ENCODE measurements around the gene SERBP1.
"Not testable (repeated sequence)": the region's sequence is repeated elsewhere in the genome, so short reads cannot be mapped to it uniquely, and the experiment has no call there.

The SERBP1 gene

DNA sequence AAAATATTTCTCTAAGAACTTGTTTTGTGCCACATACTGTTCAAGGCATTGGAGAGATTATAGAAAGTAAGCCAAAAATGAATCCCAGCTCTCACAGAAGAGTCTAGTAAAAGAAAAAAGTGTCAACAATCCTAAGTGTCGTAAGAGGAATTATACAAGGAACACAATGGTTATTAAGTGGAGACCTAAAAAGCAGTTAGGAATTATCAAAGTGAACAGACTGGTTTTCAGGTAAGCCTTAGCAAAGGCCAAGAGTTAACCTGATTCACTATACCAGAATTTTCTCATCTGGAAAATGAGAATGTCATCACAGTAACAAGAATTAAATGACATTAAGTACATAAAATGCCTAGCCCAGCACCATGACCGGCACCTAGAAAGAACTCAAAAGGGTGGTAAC lies 15.6 kb downstream of the SERBP1 start:
- no peak for DNase-seq (ENCODE audit: low read depth)
- TF ChIP-seq, protein P1, sequence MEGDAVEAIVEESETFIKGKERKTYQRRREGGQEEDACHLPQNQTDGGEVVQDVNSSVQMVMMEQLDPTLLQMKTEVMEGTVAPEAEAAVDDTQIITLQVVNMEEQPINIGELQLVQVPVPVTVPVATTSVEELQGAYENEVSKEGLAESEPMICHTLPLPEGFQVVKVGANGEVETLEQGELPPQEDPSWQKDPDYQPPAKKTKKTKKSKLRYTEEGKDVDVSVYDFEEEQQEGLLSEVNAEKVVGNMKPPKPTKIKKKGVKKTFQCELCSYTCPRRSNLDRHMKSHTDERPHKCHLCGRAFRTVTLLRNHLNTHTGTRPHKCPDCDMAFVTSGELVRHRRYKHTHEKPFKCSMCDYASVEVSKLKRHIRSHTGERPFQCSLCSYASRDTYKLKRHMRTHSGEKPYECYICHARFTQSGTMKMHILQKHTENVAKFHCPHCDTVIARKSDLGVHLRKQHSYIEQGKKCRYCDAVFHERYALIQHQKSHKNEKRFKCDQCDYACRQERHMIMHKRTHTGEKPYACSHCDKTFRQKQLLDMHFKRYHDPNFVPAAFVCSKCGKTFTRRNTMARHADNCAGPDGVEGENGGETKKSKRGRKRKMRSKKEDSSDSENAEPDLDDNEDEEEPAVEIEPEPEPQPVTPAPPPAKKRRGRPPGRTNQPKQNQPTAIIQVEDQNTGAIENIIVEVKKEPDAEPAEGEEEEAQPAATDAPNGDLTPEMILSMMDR (IDR thresholded peaks at IDR 0.05; ENCODE audit: low read depth, low read length, missing control alignments), result no peak
- no peak overlapping the region for H3K4me3 ChIP-seq (ENCODE audit: low read depth, low read length)

DNA sequence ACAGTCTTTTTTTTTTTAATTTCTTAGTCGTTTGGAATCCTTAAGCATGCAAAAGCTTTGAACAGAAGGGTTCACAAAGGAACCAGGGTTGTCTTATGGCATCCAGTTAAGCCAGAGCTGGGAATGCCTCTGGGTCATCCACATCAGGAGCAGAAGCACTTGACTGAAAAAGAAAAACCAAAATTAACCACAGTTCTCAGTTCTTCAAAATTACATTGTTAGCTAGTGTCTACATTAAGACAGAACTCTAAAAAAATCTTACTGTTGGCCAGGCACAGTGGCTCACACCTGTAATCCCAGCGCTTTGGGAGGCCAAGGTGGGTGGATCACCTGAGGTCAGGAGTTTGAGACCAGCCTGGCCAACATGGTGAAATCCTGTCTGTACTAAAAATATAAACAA lies 17.1 kb downstream of the SERBP1 start:
- not testable (repeated sequence) for DNase-seq (ENCODE audit: low read depth); H3K4me3 ChIP-seq (ENCODE audit: low read depth, low read length)

DNA sequence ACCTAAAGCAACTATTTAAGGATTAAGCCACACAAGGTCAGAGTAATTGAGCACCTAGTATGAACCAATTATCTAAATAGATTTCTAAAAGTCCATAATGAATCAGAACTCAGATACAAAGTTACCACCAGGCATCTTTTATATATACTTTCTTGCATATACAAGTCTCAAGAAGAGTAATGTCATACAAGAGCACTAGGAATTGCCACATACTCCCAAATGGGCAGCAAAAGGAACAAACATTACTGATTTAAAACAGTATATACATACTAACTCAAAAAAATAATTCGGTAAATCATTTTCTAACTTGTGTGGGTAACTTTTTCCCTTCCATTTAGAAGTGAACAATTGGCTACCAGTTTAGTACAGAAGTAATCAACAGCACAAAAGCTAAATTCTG lies 22.1 kb downstream of the SERBP1 start:
- no peak for DNase-seq (ENCODE audit: low read depth)
- H3K4me3 ChIP-seq (ENCODE audit: low read depth, low read length), result no peak overlapping the region
- TF ChIP-seq, protein P1 (IDR thresholded peaks at IDR 0.05; ENCODE audit: low read depth, low read length, missing control alignments), result no peak

DNA sequence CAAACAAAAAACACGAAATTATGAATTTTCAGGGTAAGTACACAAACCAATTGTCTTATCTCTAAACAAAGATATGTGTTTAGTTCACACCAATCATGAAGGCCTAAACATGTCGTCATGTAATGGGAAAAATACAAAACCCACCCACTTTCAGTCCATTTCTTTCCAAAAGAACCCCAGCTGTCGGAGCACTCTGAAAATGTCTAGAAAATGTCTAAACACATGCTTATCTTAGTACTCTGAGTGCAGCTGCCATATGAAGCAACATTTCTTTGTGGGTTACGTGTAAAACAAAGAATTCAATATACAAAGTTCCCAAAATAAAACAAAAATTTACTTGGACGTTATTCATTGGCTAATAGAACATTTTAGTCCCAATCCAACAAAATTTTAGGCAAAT lies 22.7 kb downstream of the SERBP1 start:
- no peak overlapping the region for H3K4me3 ChIP-seq (ENCODE audit: low read depth, low read length)
- DNase-seq (ENCODE audit: low read depth), result no peak
- TF ChIP-seq, protein P1 (IDR thresholded peaks at IDR 0.05; ENCODE audit: low read depth, low read length, missing control alignments), result no peak

DNA sequence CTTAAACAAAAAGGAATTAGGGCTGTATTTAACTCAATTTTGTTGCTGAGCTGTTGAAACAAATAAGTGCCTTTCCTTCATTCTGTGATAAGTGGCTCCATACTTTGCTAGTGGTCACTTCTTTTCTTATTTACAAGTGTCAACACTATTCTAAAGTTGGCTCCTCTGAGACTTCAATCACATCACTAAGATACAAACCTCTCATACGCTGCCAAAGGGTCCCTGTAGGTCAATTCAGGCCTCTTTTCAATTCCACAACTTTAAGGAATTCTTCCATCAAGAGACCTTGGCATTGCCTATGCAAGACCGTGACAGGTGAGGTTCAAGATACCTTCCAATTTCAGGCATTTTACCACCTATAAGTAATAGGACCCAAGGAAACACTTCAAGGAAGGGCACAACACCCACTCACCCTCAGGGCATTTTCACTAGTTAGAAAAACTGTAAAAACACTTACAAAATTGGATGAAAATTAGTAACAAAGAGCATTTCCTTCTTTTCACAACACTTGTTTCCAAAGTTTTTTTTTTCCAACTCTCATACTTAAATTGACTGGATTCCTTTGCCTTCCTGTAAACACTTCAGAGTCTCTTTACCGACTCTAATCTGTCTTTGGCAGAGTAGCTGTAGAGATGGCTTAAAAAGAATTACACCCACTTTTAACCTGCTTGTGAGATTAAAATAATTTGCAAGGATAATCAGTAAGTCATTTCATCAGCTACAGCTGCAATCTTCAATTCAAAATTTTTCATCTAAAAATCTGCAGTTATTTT lies 24.5 kb downstream of the SERBP1 start:
- no peak for DNase-seq (ENCODE audit: low read depth)
- TF ChIP-seq, protein P1 (IDR thresholded peaks at IDR 0.05; ENCODE audit: low read depth, low read length, missing control alignments), result no peak
- no peak overlapping the region for H3K4me3 ChIP-seq (ENCODE audit: low read depth, low read length)

DNA sequence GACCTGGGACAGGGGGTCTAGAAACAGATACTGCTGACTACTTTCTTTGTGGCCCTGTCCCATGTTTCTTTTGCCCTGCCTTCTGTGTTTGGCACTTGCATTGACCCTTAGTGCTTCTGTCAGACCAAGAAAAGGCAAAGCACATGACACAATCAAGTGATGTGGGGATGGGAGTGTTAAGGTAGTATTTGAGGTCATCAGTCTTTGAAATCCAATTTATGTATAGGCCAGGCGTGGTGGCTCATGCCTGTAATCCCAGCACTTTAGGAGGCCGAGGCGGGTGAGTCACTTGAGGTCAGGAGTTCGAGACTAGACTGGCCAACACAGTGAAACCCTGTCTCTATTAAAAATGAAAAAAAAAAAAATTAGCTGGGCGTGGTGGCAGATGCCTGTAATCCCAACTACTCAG lies 26.0 kb downstream of the SERBP1 start:
- no peak overlapping the region for H3K4me3 ChIP-seq (ENCODE audit: low read depth, low read length)
- TF ChIP-seq, protein P1 (IDR thresholded peaks at IDR 0.05; ENCODE audit: low read depth, low read length, missing control alignments), result no peak
- DNase-seq (ENCODE audit: low read depth), result no peak

DNA sequence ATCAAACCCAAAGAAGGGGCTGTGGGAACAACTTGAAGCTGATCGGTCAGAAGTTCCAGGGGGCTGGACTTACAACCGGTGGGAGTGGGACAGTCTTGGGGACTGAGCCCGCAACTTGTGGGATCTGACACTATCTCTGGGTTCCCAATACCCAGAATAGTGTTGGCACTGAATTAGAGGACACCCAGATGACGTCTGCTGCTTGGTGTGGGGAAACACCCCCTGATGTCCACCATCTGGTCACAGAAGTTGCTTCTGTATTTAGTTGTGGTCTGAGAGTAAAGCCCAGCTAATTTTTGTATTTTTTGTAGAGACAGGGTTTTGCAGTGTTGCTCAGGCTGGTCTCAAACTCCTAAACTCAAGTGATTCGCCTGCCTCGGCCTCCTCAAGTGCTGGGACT lies 28.8 kb downstream of the SERBP1 start:
- DNase-seq (ENCODE audit: low read depth), result no peak
- TF ChIP-seq, protein P1 (IDR thresholded peaks at IDR 0.05; ENCODE audit: low read depth, low read length, missing control alignments), result no peak
- H3K4me3 ChIP-seq (ENCODE audit: low read depth, low read length), result no peak overlapping the region

DNA sequence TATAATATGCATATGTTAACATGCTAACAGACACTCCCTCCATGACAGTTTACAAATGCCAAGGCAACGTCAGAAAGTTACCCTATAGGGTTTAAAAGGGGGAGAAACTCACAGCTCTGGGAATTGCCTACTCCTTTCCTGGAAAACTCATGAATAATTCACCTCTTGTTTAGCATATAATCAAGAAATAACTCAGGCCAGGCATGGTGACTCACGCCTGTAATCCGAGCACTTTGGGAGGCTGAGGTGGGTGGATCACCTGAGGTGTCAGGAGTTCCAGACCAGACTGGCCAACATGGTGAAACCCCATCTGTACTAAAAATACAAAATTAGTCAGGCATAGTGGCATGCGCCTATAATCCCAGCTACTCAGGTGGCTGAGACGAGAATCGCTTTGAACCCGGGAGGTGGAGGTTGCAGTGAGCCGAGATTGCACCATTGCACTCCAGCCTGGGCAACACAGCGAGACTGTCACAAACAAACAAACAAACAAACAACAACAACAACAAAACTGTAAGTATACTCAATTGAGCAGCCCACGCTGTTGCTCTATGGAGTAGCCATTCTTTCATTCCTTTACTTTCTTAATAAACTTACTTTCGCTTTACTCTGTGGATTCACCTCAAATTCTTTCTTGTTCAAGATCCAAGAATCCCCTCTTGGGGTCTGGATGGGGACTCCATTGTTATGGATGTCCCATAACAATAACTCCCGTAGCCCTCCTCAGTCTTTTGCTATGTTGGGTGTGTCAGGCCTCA lies 30.0 kb downstream of the SERBP1 start:
- DNase-seq (ENCODE audit: low read depth), result not testable (repeated sequence)

More for the DNA sequence above, 30.0 kb downstream of the SERBP1 start:
- H3K4me3 ChIP-seq (ENCODE audit: low read depth, low read length), result not testable (repeated sequence)

All from GM12864 (cell line).